GM21723 (cell line): ENCODE data around the gene DENND2A.
"Not testable (repeated sequence)": the region's sequence is repeated elsewhere in the genome, so short reads cannot be mapped to it uniquely, and the experiment has no call there.

Experiments used
- ATAC-seq: cut with Tn5 transposase; IDR thresholded peaks from one replicate; pipeline ENCODE4 v1.9.1; 2021; ENCODE audit warnings: mild to moderate bottlenecking, moderate library complexity; ENCODE audit not compliant: unreplicated experiment

The DENND2A gene

GRCh38 chr7:140557069-140557468, 83.5 kb downstream of the DENND2A start:
- ATAC-seq, result no peak

- ATAC-seq, result not testable (repeated sequence)
These were observed 87.4 kb downstream of the DENND2A start for GRCh38 chr7:140553236-140553635.

- no peak for ATAC-seq
These were observed 88.4 kb downstream of the DENND2A start for GRCh38 chr7:140552240-140552679.

GRCh38 chr7:140551355-140552239, 89.0 kb downstream of the DENND2A start:
- no peak for ATAC-seq

GRCh38 chr7:140546947-140547346, 93.7 kb downstream of the DENND2A start:
- ATAC-seq, result no peak

GRCh38 chr7:140544388-140544826, 96.2 kb downstream of the DENND2A start:
- no peak for ATAC-seq

GRCh38 chr7:140542228-140542603, 98.4 kb downstream of the DENND2A start:
- ATAC-seq, result no peak

- no peak for ATAC-seq
These were observed 98.9 kb downstream of the DENND2A start for GRCh38 chr7:140541513-140542227.

- no peak for ATAC-seq
These were observed 99.5 kb downstream of the DENND2A start for GRCh38 chr7:140541176-140541512.

GRCh38 chr7:140540136-140540777, 100.4 kb downstream of the DENND2A start:
- no peak for ATAC-seq

GRCh38 chr7:140539461-140539860, 101.2 kb downstream of the DENND2A start:
- ATAC-seq, result no peak

GRCh38 chr7:140537750-140538482, 102.7 kb downstream of the DENND2A start:
- peak; percentile 51 for ATAC-seq

GRCh38 chr7:140534743-140535142, 105.9 kb downstream of the DENND2A start:
- no peak for ATAC-seq

GRCh38 chr7:140533394-140533872, 107.2 kb downstream of the DENND2A start:
- ATAC-seq, result no peak

- not testable (repeated sequence) for ATAC-seq
These were observed 111.2 kb downstream of the DENND2A start for GRCh38 chr7:140529428-140529827.

- ATAC-seq, result no peak
These were observed 113.6 kb downstream of the DENND2A start for GRCh38 chr7:140526787-140527664.

GRCh38 chr7:140526214-140526613, 114.4 kb downstream of the DENND2A start:
- no peak for ATAC-seq

- no peak for ATAC-seq
These were observed 114.9 kb downstream of the DENND2A start for GRCh38 chr7:140525743-140526142.

GRCh38 chr7:140521421-140521820, 119.2 kb downstream of the DENND2A start:
- no peak for ATAC-seq

- ATAC-seq, result no peak
These were observed 121.6 kb downstream of the DENND2A start for GRCh38 chr7:140519007-140519399.
